Astrocyte (in vitro differentiated cells and primary cell): ENCODE measurements around the gene RANBP10.

ENCODE experiments used
- CTCF ChIP-seq: IDR thresholded peaks from 2 replicates; pipeline ENCODE4 v1.5.1; 2011; ENCODE audit warnings: low read depth, mild to moderate bottlenecking, inconsistent platforms, low read length, moderate library complexity; ENCODE audit not compliant: insufficient read depth
- EZH2 ChIP-seq: IDR thresholded peaks from 2 replicates; pipeline ENCODE4 v1.6.1; 2012; ENCODE audit warnings: mild to moderate bottlenecking, low read length, inconsistent platforms; ENCODE audit not compliant: insufficient read depth

GRCh38 chr16:67673712-67674580 is 132.4 kb downstream of the RANBP10 start:
- TF ChIP-seq CTCF (no peak), EZH2 (no peak)
